H1 (cell line): ENCODE data around the gene ANKH. TPM values are rescaled to one million over a fixed set of nuclear protein-coding genes. Genes with fewer than 3 reads are reported as not detected.
A peak's percentile ranks its signal among the peaks of the same experiment; 100 is the strongest.

Source experiments
- EGR1 ChIP-seq: IDR thresholded peaks from 2 replicates; pipeline ENCODE4 v1.6.1; 2011; ENCODE audit warnings: low read depth, low read length, borderline replicate concordance
- NRF1 ChIP-seq: IDR thresholded peaks from 2 replicates; pipeline ENCODE4 v1.6.1; 2011; ENCODE audit warnings: mild to moderate bottlenecking, low read depth, low read length, improper control_type of control experiment
- RBBP5 ChIP-seq: IDR thresholded peaks from 2 replicates; pipeline ENCODE4 v1.7.1; 2012; ENCODE audit warnings: low read depth, mild to moderate bottlenecking, inconsistent platforms, low read length, moderate library complexity, borderline replicate concordance
- SP1 ChIP-seq: IDR thresholded peaks from 2 replicates; pipeline ENCODE4 v1.6.1; 2011; ENCODE audit warnings: low read depth, low read length
- SUZ12 ChIP-seq: fragments of 200-600 bp; sonication (generic); IDR thresholded peaks from 2 replicates; pipeline ENCODE4 v1.6.1; 2012; ENCODE audit warnings: mild to moderate bottlenecking, inconsistent platforms, low read length, moderate library complexity, mixed read lengths
- TCF12 ChIP-seq: IDR thresholded peaks from 2 replicates; pipeline ENCODE4 v1.6.1; 2011; ENCODE audit warnings: low read depth, mild to moderate bottlenecking, low read length
- polyA plus RNA-seq, 7 experiments: library from polyadenylated mRNA; depleted of rRNA in 3 of 7; stranded (reverse) in 5 of 7; unstranded in 2 of 7; fragments of >200 nt in 5 of 7; fragments of 200-250 nt in 2 of 7; gene quantifications; 1 replicate in 5 of 7; 2 replicates in 1 of 7; 4 replicates in 1 of 7; pipeline versions ENCODE4 v1.2.1 to v1.2.3, GENCODE V29; 2011 to 2013; ENCODE audit warnings: missing spikeins in 2 of 7, mixed read lengths in 2 of 7
- total RNA-seq: library from RNA; stranded (reverse); fragmentation: NEBNext Ultra II Directional; extraction: Animal tissue kit (Norgen Biotek cat#: 25700); gene quantifications from 2 replicates; pipeline ENCODE4 v1.2.1, GENCODE V29; 2021
- TF ChIP-seq, protein P1 (sequence below): fragments of 300-600 bp; sonication (generic); IDR thresholded peaks from 2 replicates; pipeline ENCODE4 v1.7.1; 2012; ENCODE audit warnings: low read length, moderate library complexity, mild to moderate bottlenecking, inconsistent platforms; ENCODE audit not compliant: insufficient replicate concordance

ANKH gene
- total and polyA plus RNA-seq, 2 of the 8 experiments (the other 6 are each of a cell fraction or from before 2014, with no cell fraction given), result 5.3 to 13.0 TPM

- TF ChIP-seq, protein P1, sequence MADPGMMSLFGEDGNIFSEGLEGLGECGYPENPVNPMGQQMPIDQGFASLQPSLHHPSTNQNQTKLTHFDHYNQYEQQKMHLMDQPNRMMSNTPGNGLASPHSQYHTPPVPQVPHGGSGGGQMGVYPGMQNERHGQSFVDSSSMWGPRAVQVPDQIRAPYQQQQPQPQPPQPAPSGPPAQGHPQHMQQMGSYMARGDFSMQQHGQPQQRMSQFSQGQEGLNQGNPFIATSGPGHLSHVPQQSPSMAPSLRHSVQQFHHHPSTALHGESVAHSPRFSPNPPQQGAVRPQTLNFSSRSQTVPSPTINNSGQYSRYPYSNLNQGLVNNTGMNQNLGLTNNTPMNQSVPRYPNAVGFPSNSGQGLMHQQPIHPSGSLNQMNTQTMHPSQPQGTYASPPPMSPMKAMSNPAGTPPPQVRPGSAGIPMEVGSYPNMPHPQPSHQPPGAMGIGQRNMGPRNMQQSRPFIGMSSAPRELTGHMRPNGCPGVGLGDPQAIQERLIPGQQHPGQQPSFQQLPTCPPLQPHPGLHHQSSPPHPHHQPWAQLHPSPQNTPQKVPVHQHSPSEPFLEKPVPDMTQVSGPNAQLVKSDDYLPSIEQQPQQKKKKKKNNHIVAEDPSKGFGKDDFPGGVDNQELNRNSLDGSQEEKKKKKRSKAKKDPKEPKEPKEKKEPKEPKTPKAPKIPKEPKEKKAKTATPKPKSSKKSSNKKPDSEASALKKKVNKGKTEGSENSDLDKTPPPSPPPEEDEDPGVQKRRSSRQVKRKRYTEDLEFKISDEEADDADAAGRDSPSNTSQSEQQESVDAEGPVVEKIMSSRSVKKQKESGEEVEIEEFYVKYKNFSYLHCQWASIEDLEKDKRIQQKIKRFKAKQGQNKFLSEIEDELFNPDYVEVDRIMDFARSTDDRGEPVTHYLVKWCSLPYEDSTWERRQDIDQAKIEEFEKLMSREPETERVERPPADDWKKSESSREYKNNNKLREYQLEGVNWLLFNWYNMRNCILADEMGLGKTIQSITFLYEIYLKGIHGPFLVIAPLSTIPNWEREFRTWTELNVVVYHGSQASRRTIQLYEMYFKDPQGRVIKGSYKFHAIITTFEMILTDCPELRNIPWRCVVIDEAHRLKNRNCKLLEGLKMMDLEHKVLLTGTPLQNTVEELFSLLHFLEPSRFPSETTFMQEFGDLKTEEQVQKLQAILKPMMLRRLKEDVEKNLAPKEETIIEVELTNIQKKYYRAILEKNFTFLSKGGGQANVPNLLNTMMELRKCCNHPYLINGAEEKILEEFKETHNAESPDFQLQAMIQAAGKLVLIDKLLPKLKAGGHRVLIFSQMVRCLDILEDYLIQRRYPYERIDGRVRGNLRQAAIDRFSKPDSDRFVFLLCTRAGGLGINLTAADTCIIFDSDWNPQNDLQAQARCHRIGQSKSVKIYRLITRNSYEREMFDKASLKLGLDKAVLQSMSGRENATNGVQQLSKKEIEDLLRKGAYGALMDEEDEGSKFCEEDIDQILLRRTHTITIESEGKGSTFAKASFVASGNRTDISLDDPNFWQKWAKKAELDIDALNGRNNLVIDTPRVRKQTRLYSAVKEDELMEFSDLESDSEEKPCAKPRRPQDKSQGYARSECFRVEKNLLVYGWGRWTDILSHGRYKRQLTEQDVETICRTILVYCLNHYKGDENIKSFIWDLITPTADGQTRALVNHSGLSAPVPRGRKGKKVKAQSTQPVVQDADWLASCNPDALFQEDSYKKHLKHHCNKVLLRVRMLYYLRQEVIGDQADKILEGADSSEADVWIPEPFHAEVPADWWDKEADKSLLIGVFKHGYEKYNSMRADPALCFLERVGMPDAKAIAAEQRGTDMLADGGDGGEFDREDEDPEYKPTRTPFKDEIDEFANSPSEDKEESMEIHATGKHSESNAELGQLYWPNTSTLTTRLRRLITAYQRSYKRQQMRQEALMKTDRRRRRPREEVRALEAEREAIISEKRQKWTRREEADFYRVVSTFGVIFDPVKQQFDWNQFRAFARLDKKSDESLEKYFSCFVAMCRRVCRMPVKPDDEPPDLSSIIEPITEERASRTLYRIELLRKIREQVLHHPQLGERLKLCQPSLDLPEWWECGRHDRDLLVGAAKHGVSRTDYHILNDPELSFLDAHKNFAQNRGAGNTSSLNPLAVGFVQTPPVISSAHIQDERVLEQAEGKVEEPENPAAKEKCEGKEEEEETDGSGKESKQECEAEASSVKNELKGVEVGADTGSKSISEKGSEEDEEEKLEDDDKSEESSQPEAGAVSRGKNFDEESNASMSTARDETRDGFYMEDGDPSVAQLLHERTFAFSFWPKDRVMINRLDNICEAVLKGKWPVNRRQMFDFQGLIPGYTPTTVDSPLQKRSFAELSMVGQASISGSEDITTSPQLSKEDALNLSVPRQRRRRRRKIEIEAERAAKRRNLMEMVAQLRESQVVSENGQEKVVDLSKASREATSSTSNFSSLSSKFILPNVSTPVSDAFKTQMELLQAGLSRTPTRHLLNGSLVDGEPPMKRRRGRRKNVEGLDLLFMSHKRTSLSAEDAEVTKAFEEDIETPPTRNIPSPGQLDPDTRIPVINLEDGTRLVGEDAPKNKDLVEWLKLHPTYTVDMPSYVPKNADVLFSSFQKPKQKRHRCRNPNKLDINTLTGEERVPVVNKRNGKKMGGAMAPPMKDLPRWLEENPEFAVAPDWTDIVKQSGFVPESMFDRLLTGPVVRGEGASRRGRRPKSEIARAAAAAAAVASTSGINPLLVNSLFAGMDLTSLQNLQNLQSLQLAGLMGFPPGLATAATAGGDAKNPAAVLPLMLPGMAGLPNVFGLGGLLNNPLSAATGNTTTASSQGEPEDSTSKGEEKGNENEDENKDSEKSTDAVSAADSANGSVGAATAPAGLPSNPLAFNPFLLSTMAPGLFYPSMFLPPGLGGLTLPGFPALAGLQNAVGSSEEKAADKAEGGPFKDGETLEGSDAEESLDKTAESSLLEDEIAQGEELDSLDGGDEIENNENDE, result no peak
- TF ChIP-seq RBBP5 (no peak), SUZ12 (no peak), NRF1 (no peak), SP1 (peak; percentile 77; the same call in 1 of the 2 replicates), TCF12 (no peak), EGR1 (no peak)
- TF ChIP-seq, all 59 proteins: peak for 1
These were observed 198.8 kb downstream of the ANKH start (continued) for GRCh38 chr5:14672484-14673394.
